Upper lobe of left lung (tissue), 4 donors: ENCODE measurements around the gene PRDX1.

Source experiments
- CTCF ChIP-seq, 6 experiments: fragments of 450-650 bp in 4 of 6; fragments of 200-600 bp in 2 of 6; sonication (generic) in 2 of 6; IDR thresholded peaks; one replicate each; pipeline ENCODE4 v1.5.1; 2016 to 2019; ENCODE audit warnings: antibody characterized with exemption in 6 of 6
- EP300 ChIP-seq, 4 donors: sonication (generic); formaldehyde crosslinking; IDR thresholded peaks; one replicate each; pipeline ENCODE4 v1.5.1; 2017; ENCODE audit warnings: antibody characterized with exemption in 4 of 4, control low read depth in 2 of 4
- POLR2A ChIP-seq, 4 donors: fragments of 450-650 bp; IDR thresholded peaks; one replicate each; pipeline ENCODE4 v1.5.1; 2016 to 2017; ENCODE audit warnings: antibody characterized with exemption in 4 of 4, mild to moderate bottlenecking in 2 of 4
- POLR2AphosphoS5 ChIP-seq, 2 donors: sonication (generic); formaldehyde crosslinking; IDR thresholded peaks; one replicate each; pipeline ENCODE4 v1.5.1; 2017; ENCODE audit warnings: antibody characterized with exemption in 2 of 2

DNA sequence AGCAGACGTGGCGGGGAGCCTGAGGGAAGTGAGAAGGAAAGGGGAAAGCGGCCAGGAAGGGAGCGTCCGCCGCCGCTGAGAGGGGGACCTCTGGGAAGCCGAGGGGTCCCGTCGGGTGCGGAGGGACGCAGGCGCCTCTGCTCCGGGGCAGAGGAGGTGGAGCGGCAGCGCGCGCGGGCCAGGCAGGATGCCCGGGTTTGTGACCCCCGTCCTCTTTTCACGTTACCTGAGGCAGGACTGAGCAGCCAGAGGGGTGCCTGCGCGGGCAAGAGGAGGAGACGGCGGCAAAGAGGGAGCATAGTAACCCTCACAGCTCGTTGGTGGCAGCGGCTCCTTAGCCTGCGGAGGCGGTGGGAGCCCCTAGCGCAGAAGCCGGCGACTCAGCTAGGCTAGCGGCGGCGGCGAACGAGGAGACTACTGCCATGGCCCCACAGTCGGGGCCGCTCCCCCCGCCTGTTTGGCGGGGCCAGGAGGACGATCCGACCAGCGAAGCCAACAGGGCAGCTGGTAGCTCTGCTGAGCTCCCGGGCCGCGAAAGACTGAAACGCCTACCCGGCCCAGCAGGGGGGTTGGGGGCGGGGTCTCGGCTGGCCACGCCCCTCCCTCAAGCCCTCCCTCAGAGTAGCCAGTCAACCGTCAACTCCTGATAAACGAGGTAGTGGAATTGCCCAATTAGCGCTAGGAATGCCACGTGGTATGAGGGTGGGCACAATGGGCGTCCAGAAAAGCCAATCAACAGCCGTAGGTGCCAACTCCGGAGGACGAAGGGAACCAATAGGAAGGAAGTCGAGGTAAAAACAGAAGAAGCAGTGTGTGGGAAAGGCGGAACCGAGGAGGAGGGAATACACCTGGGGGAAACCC, 30.8 kb downstream of the PRDX1 start, which contains the start of gene TESK2:
- TF ChIP-seq POLR2A (IDR thresholded peaks at IDR 0.05) (peak in 3 of 4 donors; percentile 49 to 96 (median 94)), POLR2AphosphoS5 (IDR thresholded peaks at IDR 0.05) (peak; percentile 66 to 96), CTCF (IDR thresholded peaks at IDR 0.05) (peak in 5 of 6 experiments; percentile 12 to 74 (median 73)), EP300 (IDR thresholded peaks at IDR 0.05) (peak in 1 of 4 donors; percentile 16)
